Mesendoderm (in vitro differentiated cells): ENCODE data around the gene MRPL19.

ENCODE experiments used
- DNase-seq: peaks from one replicate; pipeline ENCODE4 v3.0.0; 2013
- H2AK5ac ChIP-seq: 2 replicates; pipeline ENCODE4 v1.6.1; 2013; ENCODE audit warnings: low read length, inconsistent platforms
- H2BK120ac ChIP-seq: 2 replicates; pipeline ENCODE4 v1.6.1; 2013; ENCODE audit warnings: low read depth, mild to moderate bottlenecking, low read length, moderate library complexity, mixed read lengths
- H2BK15ac ChIP-seq: replicated peaks from 2 replicates; pipeline ENCODE4 v1.6.1; 2013; ENCODE audit warnings: low read depth, mild to moderate bottlenecking, moderate library complexity
- H2BK5ac ChIP-seq: 2 replicates; pipeline ENCODE4 v1.6.1; 2013; ENCODE audit warnings: low read length, inconsistent platforms
- H3K18ac ChIP-seq: 2 replicates; pipeline ENCODE4 v1.6.1; 2013; ENCODE audit warnings: mild to moderate bottlenecking, low read length, mixed read lengths
- H3K23ac ChIP-seq: one replicate; pipeline ENCODE4 v1.6.1; 2013; ENCODE audit warnings: low read length
- H3K27ac ChIP-seq: 2 replicates; pipeline ENCODE4 v1.5.1; 2013; ENCODE audit warnings: low read depth, mild to moderate bottlenecking, inconsistent platforms, low read length, moderate library complexity
- H3K27me3 ChIP-seq: 2 replicates; pipeline ENCODE4 v1.6.1; 2013; ENCODE audit warnings: low read length, control low read depth, mild to moderate bottlenecking, inconsistent platforms; ENCODE audit not compliant: insufficient read depth, poor library complexity
- H3K36me3 ChIP-seq: 2 replicates; pipeline ENCODE4 v1.6.1; 2013; ENCODE audit warnings: low read length, inconsistent platforms; ENCODE audit not compliant: control insufficient read depth, insufficient read depth
- H3K4ac ChIP-seq: one replicate; pipeline ENCODE4 v1.6.1; 2013; ENCODE audit warnings: low read depth, mild to moderate bottlenecking, low read length, moderate library complexity
- H3K4me1 ChIP-seq: 2 replicates; pipeline ENCODE4 v1.6.1; 2013; ENCODE audit warnings: low read depth, low read length, inconsistent platforms; ENCODE audit not compliant: control insufficient read depth
- H3K4me2 ChIP-seq: 2 replicates; pipeline ENCODE4 v1.6.1; 2013; ENCODE audit warnings: low read length
- H3K4me3 ChIP-seq: 2 replicates; pipeline ENCODE4 v1.5.1; 2013; ENCODE audit warnings: mild to moderate bottlenecking, low read length
- H3K56ac ChIP-seq: one replicate; pipeline ENCODE4 v1.6.1; 2013; ENCODE audit warnings: low read length
- H3K79me1 ChIP-seq: 2 replicates; pipeline ENCODE4 v1.6.1; 2013; ENCODE audit warnings: low read length, inconsistent platforms
- H3K79me2 ChIP-seq: 2 replicates; pipeline ENCODE4 v1.6.1; 2013; ENCODE audit warnings: mild to moderate bottlenecking, low read length; ENCODE audit not compliant: control insufficient read depth, insufficient read depth
- H3K9ac ChIP-seq: 2 replicates; pipeline ENCODE4 v1.6.1; 2013; ENCODE audit warnings: low read length, inconsistent platforms
- H4K5ac ChIP-seq: one replicate; pipeline ENCODE4 v1.6.1; 2013; ENCODE audit warnings: low read length
- H4K8ac ChIP-seq: one replicate; pipeline ENCODE4 v1.6.1; 2013; ENCODE audit warnings: low read depth, mild to moderate bottlenecking, control low read depth, low read length, moderate library complexity
- WGBS: extraction: QIAGEN DNeasy Blood & Tissue Kit; methylation state at CpG from one replicate; pipeline ENCODE4 v1.1.7; 2013; ENCODE audit warnings: low lambda C conversion rate, missing lambda C conversion rate; ENCODE audit not compliant: insufficient coverage; ENCODE audit errors: extremely low coverage; 5-methylcytosine and 5-hydroxymethylcytosine counted together

The MRPL19 gene

DNA sequence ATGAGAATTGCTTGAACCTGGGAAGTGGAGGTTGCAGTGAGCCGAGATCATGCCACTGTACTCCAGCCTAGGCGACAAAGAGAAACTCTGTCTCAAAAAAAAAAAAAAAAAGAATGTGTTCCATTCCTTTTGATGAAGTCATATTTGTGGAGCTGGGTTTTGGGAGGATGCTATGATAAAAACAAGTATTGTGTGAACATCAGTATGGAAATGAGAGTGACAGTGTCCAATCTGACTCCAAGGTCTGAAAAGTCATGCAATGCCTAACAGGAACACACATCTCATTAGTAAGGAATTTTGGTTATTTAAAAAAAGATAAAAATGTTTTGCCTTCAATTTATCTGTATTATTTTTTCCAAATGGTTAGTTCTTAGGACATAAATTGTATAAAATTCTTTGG lies 52.3 kb downstream of the MRPL19 start:
- H2AK5ac ChIP-seq = no peak overlapping the region
- no peaks in the 10 kb centered on the region for H3K27me3 ChIP-seq
- no peaks in the 10 kb centered on the region for H3K36me3 ChIP-seq
- DNase-seq = no peak
- no peak overlapping the region for H3K18ac ChIP-seq
- no peak overlapping the region for H3K23ac ChIP-seq
- no peak overlapping the region for H3K9ac ChIP-seq
- no peaks in the 10 kb centered on the region for H3K79me2 ChIP-seq
- H3K56ac ChIP-seq = no peak overlapping the region
- no peaks in the 10 kb centered on the region for H3K4me1 ChIP-seq
- no peak overlapping the region for H3K4me2 ChIP-seq
- WGBS = no CpG with 5 or more reads among the region's 2 CpGs
- no peak overlapping the region for H3K27ac ChIP-seq
- no peak overlapping the region for H2BK120ac ChIP-seq
- H4K8ac ChIP-seq = no peak overlapping the region
- H3K79me1 ChIP-seq = no peaks in the 10 kb centered on the region
- H3K4me3 ChIP-seq = no peak overlapping the region
- H3K4ac ChIP-seq = no peak overlapping the region
- H4K5ac ChIP-seq = no peak overlapping the region
- H2BK5ac ChIP-seq = no peak overlapping the region
- H2BK15ac ChIP-seq = no peak overlapping the region

DNA sequence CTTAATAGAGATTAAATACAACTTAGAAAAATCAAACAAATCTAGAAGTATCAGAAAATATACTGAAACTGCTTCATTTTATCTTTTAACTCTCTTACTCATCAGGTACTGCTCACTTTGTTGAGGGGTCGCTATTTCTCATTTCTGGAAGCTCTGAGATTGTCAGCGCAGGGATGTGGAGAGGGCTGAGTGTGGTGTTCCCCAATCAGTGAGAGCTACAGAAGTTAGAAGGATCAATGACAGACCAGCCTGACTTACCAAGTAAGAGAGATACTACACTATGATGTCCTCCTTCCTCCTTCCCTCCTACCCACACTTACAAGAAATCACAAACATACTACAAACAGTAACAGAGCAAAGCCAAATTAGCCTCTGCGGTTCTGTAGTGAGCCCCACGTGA lies 56.0 kb downstream of the MRPL19 start:
- Histone ChIP-seq H3K56ac (no peak overlapping the region), H3K23ac (no peak overlapping the region), H2AK5ac (no peak overlapping the region), H3K79me2 (no peaks in the 10 kb centered on the region), H3K79me1 (no peaks in the 10 kb centered on the region), H3K4me2 (no peak overlapping the region), H3K27ac (no peak overlapping the region), H3K4me3 (no peak overlapping the region), H2BK15ac (no peak overlapping the region), H4K8ac (no peak overlapping the region), H3K4ac (no peak overlapping the region), H3K36me3 (no peaks in the 10 kb centered on the region), H2BK5ac (no peak overlapping the region), H4K5ac (no peak overlapping the region), H2BK120ac (no peak overlapping the region), H3K18ac (no peak overlapping the region), H3K9ac (no peak overlapping the region), H3K27me3 (no peaks in the 10 kb centered on the region), H3K4me1 (no peaks in the 10 kb centered on the region)
- no CpG with 5 or more reads among the region's 4 CpGs for WGBS
- no peak for DNase-seq

DNA sequence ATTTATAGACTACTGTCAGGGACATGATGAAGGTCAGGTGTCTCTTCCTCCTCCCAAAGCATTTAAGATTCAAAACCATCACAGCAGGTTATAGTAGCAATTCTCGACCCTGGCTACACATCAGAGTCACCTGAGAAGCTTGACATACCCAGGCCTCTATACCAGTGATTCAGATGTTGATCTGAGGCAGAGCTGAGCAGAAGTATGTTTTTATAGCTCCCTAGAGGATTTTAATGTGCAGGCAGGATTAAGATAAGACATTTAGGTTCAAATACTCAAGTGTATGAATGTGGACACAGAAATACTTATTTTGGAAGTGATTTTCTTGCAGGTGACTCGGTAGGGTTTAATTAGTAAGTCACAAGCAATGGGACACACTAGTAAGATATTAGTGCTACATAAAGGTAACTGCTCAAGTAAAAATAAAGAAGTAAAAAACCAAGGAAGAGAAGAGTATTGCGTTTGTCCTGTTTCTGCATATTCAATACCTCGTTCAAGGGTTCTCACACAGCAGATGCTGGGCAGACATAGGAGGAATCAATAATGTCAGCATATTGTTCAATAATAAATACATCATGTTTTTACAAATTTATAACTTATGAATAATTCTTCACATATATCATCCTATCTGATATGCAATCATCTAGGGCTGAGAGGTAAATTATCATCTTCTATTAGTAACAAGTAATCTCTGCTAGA lies 57.2 kb downstream of the MRPL19 start:
- Histone ChIP-seq H2BK5ac (no peak overlapping the region), H2BK15ac (no peak overlapping the region), H3K27ac (no peak overlapping the region), H3K27me3 (no peaks in the 10 kb centered on the region), H4K5ac (no peak overlapping the region), H3K4me3 (no peak overlapping the region), H2BK120ac (no peak overlapping the region), H3K4ac (no peak overlapping the region), H3K79me2 (no peaks in the 10 kb centered on the region), H2AK5ac (no peak overlapping the region), H3K56ac (no peak overlapping the region), H3K36me3 (no peaks in the 10 kb centered on the region), H3K18ac (no peak overlapping the region), H3K4me1 (no peaks in the 10 kb centered on the region), H3K23ac (no peak overlapping the region), H4K8ac (no peak overlapping the region), H3K4me2 (no peak overlapping the region), H3K9ac (no peak overlapping the region), H3K79me1 (no peaks in the 10 kb centered on the region)
- DNase-seq = no peak
- no CpG with 5 or more reads among the region's 4 CpGs for WGBS

DNA sequence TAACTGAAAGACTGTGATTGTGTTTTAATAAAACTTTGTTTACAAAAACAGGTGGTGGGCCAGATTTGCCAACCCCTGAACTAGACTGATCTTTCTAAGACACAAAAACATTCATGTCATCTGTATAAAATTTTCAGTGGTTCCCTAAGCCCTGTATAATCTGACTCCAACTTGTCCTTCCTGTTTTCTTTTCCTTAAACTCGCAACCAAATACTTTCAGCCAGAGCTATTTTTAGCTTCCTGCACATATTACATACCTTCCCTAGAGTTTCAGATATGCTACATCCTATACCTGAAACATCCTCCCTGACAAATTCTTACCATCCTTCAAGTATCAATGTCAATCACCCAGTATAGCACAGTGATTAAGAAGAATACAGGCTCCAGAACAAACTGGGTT lies 59.3 kb downstream of the MRPL19 start:
- H3K4me1 ChIP-seq = peaks cover under 1% of the 10 kb centered on the region
- H3K23ac ChIP-seq = no peak overlapping the region
- H2BK15ac ChIP-seq = no peak overlapping the region
- no peak overlapping the region for H3K56ac ChIP-seq
- no peak overlapping the region for H3K18ac ChIP-seq
- no peaks in the 10 kb centered on the region for H3K79me1 ChIP-seq
- H4K8ac ChIP-seq = no peak overlapping the region
- no peak overlapping the region for H2BK120ac ChIP-seq
- H3K27ac ChIP-seq = no peak overlapping the region
- no peak overlapping the region for H2AK5ac ChIP-seq
- no peak for DNase-seq
- no peak overlapping the region for H3K9ac ChIP-seq
- H3K4ac ChIP-seq = no peak overlapping the region
- no peak overlapping the region for H3K4me2 ChIP-seq
- no peak overlapping the region for H3K4me3 ChIP-seq
- no peaks in the 10 kb centered on the region for H3K27me3 ChIP-seq
- no peaks in the 10 kb centered on the region for H3K36me3 ChIP-seq
- no peaks in the 10 kb centered on the region for H3K79me2 ChIP-seq
- WGBS = no CpG with 5 or more reads among the region's 1 CpG
- no peak overlapping the region for H4K5ac ChIP-seq
- no peak overlapping the region for H2BK5ac ChIP-seq

DNA sequence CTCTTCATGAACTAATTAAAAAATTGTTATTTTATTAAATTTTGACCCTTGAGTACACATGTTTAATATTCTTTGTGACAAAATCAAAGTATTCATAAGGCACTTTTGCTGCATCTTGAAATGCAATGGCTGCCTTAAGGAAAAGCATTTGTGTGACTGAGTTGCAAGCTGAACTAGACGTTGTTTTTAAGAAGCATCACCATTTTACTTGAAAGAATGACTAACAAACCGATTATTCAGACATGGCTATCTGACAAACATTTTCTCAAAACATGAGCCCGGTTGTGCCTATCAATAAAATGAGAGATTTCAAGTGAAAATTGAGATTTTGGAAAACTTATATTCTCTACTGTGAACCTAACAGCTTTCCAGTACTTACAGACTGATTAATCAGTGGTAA lies 61.3 kb downstream of the MRPL19 start:
- Histone ChIP-seq H2BK5ac (no peak overlapping the region), H4K8ac (no peak overlapping the region), H3K27ac (no peak overlapping the region), H3K36me3 (no peaks in the 10 kb centered on the region), H2BK120ac (no peak overlapping the region), H2BK15ac (no peak overlapping the region), H3K4me2 (no peak overlapping the region), H2AK5ac (no peak overlapping the region), H3K79me1 (no peaks in the 10 kb centered on the region), H3K9ac (no peak overlapping the region), H3K18ac (no peak overlapping the region), H3K79me2 (no peaks in the 10 kb centered on the region), H3K4me3 (no peak overlapping the region), H3K56ac (no peak overlapping the region), H3K4ac (no peak overlapping the region), H4K5ac (no peak overlapping the region), H3K23ac (no peak overlapping the region), H3K27me3 (no peaks in the 10 kb centered on the region), H3K4me1 (peaks cover 3% of the 10 kb centered on the region)
- DNase-seq = no peak
- WGBS = no CpG with 5 or more reads among the region's 3 CpGs

DNA sequence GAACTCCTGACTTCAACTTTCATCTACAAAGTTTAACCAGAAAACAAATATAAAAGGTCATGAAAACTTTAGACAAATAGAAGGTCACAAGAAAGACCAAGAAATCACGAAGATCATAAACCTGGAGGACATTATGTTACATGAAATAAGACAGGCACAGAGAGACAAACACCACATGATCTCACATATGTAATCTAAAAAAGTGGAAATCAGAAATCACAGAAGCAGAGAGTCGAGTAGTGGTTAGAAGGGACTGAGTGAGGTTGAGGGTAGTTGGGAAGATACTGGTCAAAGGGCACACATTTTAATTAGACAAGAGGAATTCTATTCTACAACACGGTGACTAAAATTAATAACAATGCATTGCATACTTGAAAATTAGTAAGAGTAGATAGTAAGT lies 62.7 kb downstream of the MRPL19 start:
- peaks cover 3% of the 10 kb centered on the region for H3K4me1 ChIP-seq
- DNase-seq = no peak
- no CpG with 5 or more reads among the region's 3 CpGs for whole genome bisulfite sequencing

More for the DNA sequence above, 62.7 kb downstream of the MRPL19 start:
- Histone ChIP-seq H3K27me3 (no peaks in the 10 kb centered on the region), H3K18ac (no peak overlapping the region), H3K79me2 (no peaks in the 10 kb centered on the region), H3K79me1 (no peaks in the 10 kb centered on the region), H3K4ac (no peak overlapping the region), H2BK15ac (no peak overlapping the region), H3K4me2 (no peak overlapping the region), H3K56ac (no peak overlapping the region), H3K23ac (no peak overlapping the region), H4K8ac (no peak overlapping the region), H3K4me3 (no peak overlapping the region), H4K5ac (no peak overlapping the region), H2BK120ac (no peak overlapping the region), H3K36me3 (no peaks in the 10 kb centered on the region), H3K9ac (no peak overlapping the region), H3K27ac (no peak overlapping the region), H2AK5ac (no peak overlapping the region), H2BK5ac (no peak overlapping the region)
